ENCODE results near the gene PPP1R7. TPM values are rescaled to one million over a fixed set of nuclear protein-coding genes. Genes with fewer than 3 reads are reported as not detected.

The PPP1R7 gene
- total RNA-seq, 1 experiment from 2014 or later: 65.4 TPM

DNA sequence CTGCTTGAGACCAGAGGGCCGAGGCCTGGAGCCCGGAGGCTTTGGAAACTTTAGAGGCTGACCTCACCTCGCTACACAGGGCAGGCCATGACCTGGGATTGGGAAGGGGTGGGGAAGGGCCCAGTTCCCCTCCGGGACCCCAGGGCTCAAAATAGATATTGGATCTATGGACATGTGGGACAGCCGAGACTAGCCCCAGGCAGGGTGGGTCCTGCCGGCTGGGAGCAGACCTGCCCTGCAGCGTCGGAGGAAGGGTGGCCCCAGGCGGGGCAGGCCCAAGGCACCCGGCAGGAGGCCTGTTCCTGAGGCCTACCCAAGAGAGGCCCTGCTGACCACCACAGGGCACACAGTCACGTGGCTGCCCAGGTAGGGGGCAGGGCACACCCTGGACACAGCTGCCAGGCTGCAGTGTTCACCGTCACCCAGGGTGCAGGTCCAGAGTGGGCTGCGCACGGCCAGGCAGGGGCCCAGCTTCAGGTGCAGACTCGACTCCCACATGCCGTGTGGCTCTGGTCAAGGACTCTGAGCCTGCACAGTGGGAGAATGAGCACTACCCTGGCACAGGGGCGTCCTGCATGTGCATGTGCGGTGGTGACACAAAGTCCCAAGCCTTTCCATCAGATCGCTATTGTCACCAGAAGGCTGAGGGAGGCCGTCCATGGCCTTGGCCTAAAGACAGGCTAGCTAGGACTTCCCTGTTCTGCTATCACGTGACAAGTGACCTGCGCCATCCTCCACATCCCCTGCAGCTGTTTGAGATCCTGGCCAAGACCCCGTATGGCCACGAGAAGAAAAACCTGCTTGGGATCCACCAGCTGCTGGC, 51.4 kb downstream of the PPP1R7 start:
- DNase-seq: no peak
- intact Hi-C loops (cut with micrococcal nuclease; ENCODE audit: unreplicated experiment): no loop called here
- no peak overlapping the region for H3K4me3 Mint-ChIP-seq (ENCODE audit: low read depth, unreplicated experiment)
- H3K27ac Mint-ChIP-seq (ENCODE audit: unreplicated experiment): no peak overlapping the region
- TF ChIP-seq, protein P1, sequence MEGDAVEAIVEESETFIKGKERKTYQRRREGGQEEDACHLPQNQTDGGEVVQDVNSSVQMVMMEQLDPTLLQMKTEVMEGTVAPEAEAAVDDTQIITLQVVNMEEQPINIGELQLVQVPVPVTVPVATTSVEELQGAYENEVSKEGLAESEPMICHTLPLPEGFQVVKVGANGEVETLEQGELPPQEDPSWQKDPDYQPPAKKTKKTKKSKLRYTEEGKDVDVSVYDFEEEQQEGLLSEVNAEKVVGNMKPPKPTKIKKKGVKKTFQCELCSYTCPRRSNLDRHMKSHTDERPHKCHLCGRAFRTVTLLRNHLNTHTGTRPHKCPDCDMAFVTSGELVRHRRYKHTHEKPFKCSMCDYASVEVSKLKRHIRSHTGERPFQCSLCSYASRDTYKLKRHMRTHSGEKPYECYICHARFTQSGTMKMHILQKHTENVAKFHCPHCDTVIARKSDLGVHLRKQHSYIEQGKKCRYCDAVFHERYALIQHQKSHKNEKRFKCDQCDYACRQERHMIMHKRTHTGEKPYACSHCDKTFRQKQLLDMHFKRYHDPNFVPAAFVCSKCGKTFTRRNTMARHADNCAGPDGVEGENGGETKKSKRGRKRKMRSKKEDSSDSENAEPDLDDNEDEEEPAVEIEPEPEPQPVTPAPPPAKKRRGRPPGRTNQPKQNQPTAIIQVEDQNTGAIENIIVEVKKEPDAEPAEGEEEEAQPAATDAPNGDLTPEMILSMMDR (IDR thresholded peaks at IDR 0.05; ENCODE audit: unreplicated experiment): no peak
- H3K36me3 Mint-ChIP-seq (ENCODE audit: insufficient read depth, unreplicated experiment): no peaks in the 10 kb centered on the region
- H3K9me3 Mint-ChIP-seq (ENCODE audit: low read depth, unreplicated experiment): no peaks in the 10 kb centered on the region
- peaks cover 32% of the 10 kb centered on the region for H3K27me3 Mint-ChIP-seq (ENCODE audit: unreplicated experiment)
- CTCF ChIA-PET: no interaction called here
- no TSS peak for BruUV-seq (replicated peaks)
- H3K4me1 Mint-ChIP-seq (ENCODE audit: low read depth, unreplicated experiment): no peaks in the 10 kb centered on the region

DNA sequence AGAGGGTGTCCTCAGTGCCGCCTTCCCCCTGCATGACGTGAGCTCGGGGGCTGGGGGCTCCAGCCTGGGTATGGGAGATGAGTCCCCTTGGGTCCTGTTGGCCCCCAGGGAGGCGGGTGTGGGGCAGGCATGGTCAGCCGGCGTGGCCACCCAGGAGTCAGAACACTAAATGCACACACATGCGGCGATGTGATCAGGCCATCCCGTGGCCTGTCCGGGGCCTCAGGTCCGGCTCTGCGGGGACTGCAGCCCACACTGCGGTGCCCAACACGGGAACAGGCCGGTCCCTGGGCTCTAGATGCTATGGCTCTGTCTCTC, 52.0 kb downstream of the PPP1R7 start:
- CTCF ChIA-PET: no interaction called here
- DNase-seq: no peak
- Mint-ChIP-seq H3K27me3 (ENCODE audit: unreplicated experiment) (peaks cover 27% of the 10 kb centered on the region), H3K36me3 (ENCODE audit: insufficient read depth, unreplicated experiment) (no peaks in the 10 kb centered on the region), H3K4me3 (ENCODE audit: low read depth, unreplicated experiment) (no peak overlapping the region), H3K4me1 (ENCODE audit: low read depth, unreplicated experiment) (no peaks in the 10 kb centered on the region), H3K9me3 (ENCODE audit: low read depth, unreplicated experiment) (no peaks in the 10 kb centered on the region), H3K27ac (ENCODE audit: unreplicated experiment) (no peak overlapping the region)
- TF ChIP-seq, protein P1 (IDR thresholded peaks at IDR 0.05; ENCODE audit: unreplicated experiment): no peak
- no TSS peak for BruUV-seq (replicated peaks)
- intact Hi-C loops (cut with micrococcal nuclease; ENCODE audit: unreplicated experiment): no loop called here

DNA sequence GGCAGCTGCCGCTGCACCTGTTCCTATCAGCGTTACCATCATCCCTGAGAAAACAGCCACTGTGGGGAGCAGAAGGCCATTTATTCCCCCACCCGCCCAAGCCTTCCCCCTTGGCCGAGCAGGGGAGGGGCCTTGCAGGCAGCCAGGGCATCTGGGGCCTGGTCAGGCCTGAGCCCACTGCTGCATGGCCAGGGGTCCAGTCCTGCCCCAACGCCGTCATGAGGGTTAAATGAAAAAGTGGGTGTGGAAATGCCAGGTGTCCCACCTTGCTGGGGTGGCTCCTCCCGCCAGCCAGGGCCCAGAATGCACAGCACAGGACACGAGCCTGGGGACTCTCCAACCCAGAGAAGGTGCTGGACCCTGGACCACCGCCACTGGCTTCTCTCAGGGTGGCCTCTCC, 52.4 kb downstream of the PPP1R7 start:
- TF ChIP-seq, protein P1 (IDR thresholded peaks at IDR 0.05; ENCODE audit: unreplicated experiment): no peak
- no peak overlapping the region for H3K4me3 Mint-ChIP-seq (ENCODE audit: low read depth, unreplicated experiment)
- DNase-seq: no peak
- intact Hi-C loops (cut with micrococcal nuclease; ENCODE audit: unreplicated experiment): no loop called here
- H3K4me1 Mint-ChIP-seq (ENCODE audit: low read depth, unreplicated experiment): no peaks in the 10 kb centered on the region
- no TSS peak for BruUV-seq (replicated peaks)
- H3K36me3 Mint-ChIP-seq (ENCODE audit: insufficient read depth, unreplicated experiment): no peaks in the 10 kb centered on the region
- no peaks in the 10 kb centered on the region for H3K9me3 Mint-ChIP-seq (ENCODE audit: low read depth, unreplicated experiment)
- CTCF ChIA-PET: no interaction called here
- no peak overlapping the region for H3K27ac Mint-ChIP-seq (ENCODE audit: unreplicated experiment)
- peaks cover 25% of the 10 kb centered on the region for H3K27me3 Mint-ChIP-seq (ENCODE audit: unreplicated experiment)

DNA sequence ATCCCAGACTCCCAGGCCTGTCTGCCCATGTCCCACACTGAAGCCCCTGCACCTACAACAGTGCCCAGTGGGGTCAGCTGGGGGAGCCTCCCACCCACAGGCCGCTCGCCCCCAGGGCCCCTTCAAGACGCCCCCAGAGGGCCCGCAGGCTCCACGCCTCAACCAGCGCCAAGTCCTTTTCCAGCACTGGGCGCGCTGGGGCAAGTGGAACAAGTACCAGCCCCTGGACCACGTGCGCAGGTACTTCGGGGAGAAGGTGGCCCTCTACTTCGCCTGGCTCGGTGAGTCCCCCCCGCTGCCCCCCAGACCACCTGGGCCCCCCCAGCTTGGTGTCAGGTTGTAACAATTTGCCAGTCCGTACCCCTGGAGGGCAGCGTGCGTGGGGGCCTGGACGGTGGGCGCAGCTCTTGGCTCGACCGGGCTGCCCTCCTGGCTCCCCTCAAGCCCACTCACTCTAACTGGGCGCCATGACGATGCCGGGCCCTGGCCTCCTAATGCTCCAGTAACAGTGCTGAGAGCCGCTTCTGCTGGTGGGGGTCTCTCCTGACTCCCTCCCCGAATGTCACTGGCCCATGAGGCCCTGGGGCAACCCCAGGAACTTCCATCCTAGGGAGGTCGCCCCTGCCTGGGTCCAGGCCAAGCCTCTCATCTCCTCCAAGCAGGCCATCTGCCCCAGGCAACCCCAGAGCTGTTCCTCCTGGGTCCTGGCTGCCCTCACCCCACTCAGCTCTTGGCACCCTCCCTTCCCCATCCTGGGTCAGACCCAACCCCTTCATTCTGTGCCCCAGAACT, 53.1 kb downstream of the PPP1R7 start:
- Mint-ChIP-seq H3K9me3 (ENCODE audit: low read depth, unreplicated experiment) (no peaks in the 10 kb centered on the region), H3K36me3 (ENCODE audit: insufficient read depth, unreplicated experiment) (no peaks in the 10 kb centered on the region), H3K4me1 (ENCODE audit: low read depth, unreplicated experiment) (no peaks in the 10 kb centered on the region), H3K4me3 (ENCODE audit: low read depth, unreplicated experiment) (no peak overlapping the region), H3K27ac (ENCODE audit: unreplicated experiment) (no peak overlapping the region), H3K27me3 (ENCODE audit: unreplicated experiment) (peaks cover 25% of the 10 kb centered on the region)
- CTCF ChIA-PET: interaction anchor here (0.6 kb wide), 1 partner anchor 11 kb away, joined by 3 read pairs; no protein-coding TSS in a partner anchor
- no peak for DNase-seq
- intact Hi-C loops (cut with micrococcal nuclease; ENCODE audit: unreplicated experiment): no loop called here
- TF ChIP-seq, protein P1 (IDR thresholded peaks at IDR 0.05; ENCODE audit: unreplicated experiment): no peak
- BruUV-seq (replicated peaks): no TSS peak
